ENCODE measurements around the gene IDI1. TPM values are rescaled to one million over a fixed set of nuclear protein-coding genes. Genes with fewer than 3 reads are reported as not detected.

Gene IDI1
- total RNA-seq, 1 experiment from 2014 or later: 47.2 TPM

- peak overlapping the region; percentile 88 for H3K27ac Mint-ChIP-seq
- H3K27me3 Mint-ChIP-seq (ENCODE audit: low read depth): no peaks in the 10 kb centered on the region
- CTCF ChIA-PET: interaction anchor here (1.1 kb wide), 1 partner anchor 27 kb away, joined by 3 read pairs; no protein-coding TSS in a partner anchor
Observed at GRCh38 chr10:1022413-1022812, 26.5 kb downstream of the IDI1 start.

GRCh38 chr10:1020958-1021357, 28.0 kb downstream of the IDI1 start:
- ATAC-seq (no peak; the same call in 1 of the 2 replicates), DNase-seq (ENCODE audit: low spot score) (no peak)
- ChIA-PET CTCF (no interaction called here), POLR2A (no interaction called here)
- Mint-ChIP-seq H3K9me3 (peaks cover 3% of the 10 kb centered on the region), H3K27ac (no peak overlapping the region), H3K27me3 (ENCODE audit: low read depth) (no peaks in the 10 kb centered on the region), H3K36me3 (peaks cover 37% of the 10 kb centered on the region), H3K4me1 (0 out of 2 replicates have a peak, but pooled peaks cover 5% of the 10 kb centered on the region), H3K4me3 (no peak overlapping the region)
- no peak for TF ChIP-seq CREM (CRISPR knock-in tag; IDR thresholded peaks at IDR 0.05)
- TF ChIP-seq, protein P1, sequence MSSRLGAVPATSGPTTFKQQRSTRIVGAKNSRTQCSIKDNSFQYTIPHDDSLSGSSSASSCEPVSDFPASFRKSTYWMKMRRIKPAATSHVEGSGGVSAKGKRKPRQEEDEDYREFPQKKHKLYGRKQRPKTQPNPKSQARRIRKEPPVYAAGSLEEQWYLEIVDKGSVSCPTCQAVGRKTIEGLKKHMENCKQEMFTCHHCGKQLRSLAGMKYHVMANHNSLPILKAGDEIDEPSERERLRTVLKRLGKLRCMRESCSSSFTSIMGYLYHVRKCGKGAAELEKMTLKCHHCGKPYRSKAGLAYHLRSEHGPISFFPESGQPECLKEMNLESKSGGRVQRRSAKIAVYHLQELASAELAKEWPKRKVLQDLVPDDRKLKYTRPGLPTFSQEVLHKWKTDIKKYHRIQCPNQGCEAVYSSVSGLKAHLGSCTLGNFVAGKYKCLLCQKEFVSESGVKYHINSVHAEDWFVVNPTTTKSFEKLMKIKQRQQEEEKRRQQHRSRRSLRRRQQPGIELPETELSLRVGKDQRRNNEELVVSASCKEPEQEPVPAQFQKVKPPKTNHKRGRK (CRISPR knock-in tag; IDR thresholded peaks at IDR 0.05; ENCODE audit: borderline replicate concordance): no peak
- TF ChIP-seq, protein P2, sequence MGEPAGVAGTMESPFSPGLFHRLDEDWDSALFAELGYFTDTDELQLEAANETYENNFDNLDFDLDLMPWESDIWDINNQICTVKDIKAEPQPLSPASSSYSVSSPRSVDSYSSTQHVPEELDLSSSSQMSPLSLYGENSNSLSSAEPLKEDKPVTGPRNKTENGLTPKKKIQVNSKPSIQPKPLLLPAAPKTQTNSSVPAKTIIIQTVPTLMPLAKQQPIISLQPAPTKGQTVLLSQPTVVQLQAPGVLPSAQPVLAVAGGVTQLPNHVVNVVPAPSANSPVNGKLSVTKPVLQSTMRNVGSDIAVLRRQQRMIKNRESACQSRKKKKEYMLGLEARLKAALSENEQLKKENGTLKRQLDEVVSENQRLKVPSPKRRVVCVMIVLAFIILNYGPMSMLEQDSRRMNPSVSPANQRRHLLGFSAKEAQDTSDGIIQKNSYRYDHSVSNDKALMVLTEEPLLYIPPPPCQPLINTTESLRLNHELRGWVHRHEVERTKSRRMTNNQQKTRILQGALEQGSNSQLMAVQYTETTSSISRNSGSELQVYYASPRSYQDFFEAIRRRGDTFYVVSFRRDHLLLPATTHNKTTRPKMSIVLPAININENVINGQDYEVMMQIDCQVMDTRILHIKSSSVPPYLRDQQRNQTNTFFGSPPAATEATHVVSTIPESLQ (CRISPR knock-in tag; IDR thresholded peaks at IDR 0.05): no peak
- TF ChIP-seq ATF1 (CRISPR knock-in tag; IDR thresholded peaks at IDR 0.05): no peak

More at GRCh38 chr10:1022413-1022812, 26.5 kb downstream of the IDI1 start:
- Mint-ChIP-seq H3K9me3 (peaks cover 3% of the 10 kb centered on the region), H3K36me3 (peaks cover 22% of the 10 kb centered on the region), H3K4me3 (no peak overlapping the region), H3K4me1 (0 out of 2 replicates have a peak, but pooled peaks cover 5% of the 10 kb centered on the region)
- ATAC-seq (peak; percentile 51), DNase-seq (ENCODE audit: low spot score) (no peak)
- TF ChIP-seq ESRRA (CRISPR knock-in tag; IDR thresholded peaks at IDR 0.05; ENCODE audit: borderline replicate concordance): no peak
- TF ChIP-seq JUN (CRISPR knock-in tag; IDR thresholded peaks at IDR 0.05): no peak
- TF ChIP-seq EMX1 (CRISPR knock-in tag; IDR thresholded peaks at IDR 0.05): no peak
- TF ChIP-seq, protein P3, sequence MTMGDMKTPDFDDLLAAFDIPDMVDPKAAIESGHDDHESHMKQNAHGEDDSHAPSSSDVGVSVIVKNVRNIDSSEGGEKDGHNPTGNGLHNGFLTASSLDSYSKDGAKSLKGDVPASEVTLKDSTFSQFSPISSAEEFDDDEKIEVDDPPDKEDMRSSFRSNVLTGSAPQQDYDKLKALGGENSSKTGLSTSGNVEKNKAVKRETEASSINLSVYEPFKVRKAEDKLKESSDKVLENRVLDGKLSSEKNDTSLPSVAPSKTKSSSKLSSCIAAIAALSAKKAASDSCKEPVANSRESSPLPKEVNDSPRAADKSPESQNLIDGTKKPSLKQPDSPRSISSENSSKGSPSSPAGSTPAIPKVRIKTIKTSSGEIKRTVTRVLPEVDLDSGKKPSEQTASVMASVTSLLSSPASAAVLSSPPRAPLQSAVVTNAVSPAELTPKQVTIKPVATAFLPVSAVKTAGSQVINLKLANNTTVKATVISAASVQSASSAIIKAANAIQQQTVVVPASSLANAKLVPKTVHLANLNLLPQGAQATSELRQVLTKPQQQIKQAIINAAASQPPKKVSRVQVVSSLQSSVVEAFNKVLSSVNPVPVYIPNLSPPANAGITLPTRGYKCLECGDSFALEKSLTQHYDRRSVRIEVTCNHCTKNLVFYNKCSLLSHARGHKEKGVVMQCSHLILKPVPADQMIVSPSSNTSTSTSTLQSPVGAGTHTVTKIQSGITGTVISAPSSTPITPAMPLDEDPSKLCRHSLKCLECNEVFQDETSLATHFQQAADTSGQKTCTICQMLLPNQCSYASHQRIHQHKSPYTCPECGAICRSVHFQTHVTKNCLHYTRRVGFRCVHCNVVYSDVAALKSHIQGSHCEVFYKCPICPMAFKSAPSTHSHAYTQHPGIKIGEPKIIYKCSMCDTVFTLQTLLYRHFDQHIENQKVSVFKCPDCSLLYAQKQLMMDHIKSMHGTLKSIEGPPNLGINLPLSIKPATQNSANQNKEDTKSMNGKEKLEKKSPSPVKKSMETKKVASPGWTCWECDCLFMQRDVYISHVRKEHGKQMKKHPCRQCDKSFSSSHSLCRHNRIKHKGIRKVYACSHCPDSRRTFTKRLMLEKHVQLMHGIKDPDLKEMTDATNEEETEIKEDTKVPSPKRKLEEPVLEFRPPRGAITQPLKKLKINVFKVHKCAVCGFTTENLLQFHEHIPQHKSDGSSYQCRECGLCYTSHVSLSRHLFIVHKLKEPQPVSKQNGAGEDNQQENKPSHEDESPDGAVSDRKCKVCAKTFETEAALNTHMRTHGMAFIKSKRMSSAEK (CRISPR knock-in tag; IDR thresholded peaks at IDR 0.05; ENCODE audit: borderline replicate concordance): no peak
- no peak for TF ChIP-seq NR2C2 (CRISPR knock-in tag; IDR thresholded peaks at IDR 0.05)
- TF ChIP-seq ATF3 (CRISPR knock-in tag; conservative IDR thresholded peaks at IDR 0.05): no peak
- no peak for TF ChIP-seq ELF4 (CRISPR knock-in tag; IDR thresholded peaks at IDR 0.05; ENCODE audit: low read depth)
- TF ChIP-seq ZNF219 (CRISPR knock-in tag; IDR thresholded peaks at IDR 0.05; ENCODE audit: borderline replicate concordance): no peak
- no peak for TF ChIP-seq HMGA2 (CRISPR knock-in tag; IDR thresholded peaks at IDR 0.05)
- no peak for TF ChIP-seq SMAD3 (CRISPR knock-in tag; IDR thresholded peaks at IDR 0.05; ENCODE audit: borderline replicate concordance)
- TF ChIP-seq ZNF138 (CRISPR knock-in tag; conservative IDR thresholded peaks at IDR 0.05): no peak
- TF ChIP-seq OVOL2 (CRISPR knock-in tag; IDR thresholded peaks at IDR 0.05; ENCODE audit: borderline replicate concordance): no peak
- TF ChIP-seq TEAD1 (CRISPR knock-in tag; IDR thresholded peaks at IDR 0.05): no peak
- no peak for TF ChIP-seq SMAD4 (CRISPR knock-in tag; IDR thresholded peaks at IDR 0.05)
- no peak for TF ChIP-seq ZNF317 (CRISPR knock-in tag; IDR thresholded peaks at IDR 0.05; ENCODE audit: borderline replicate concordance, low read depth)
- no peak for TF ChIP-seq PRRX2 (CRISPR knock-in tag; IDR thresholded peaks at IDR 0.05)
- TF ChIP-seq ZMAT4 (CRISPR knock-in tag; IDR thresholded peaks at IDR 0.05): no peak
- no peak for TF ChIP-seq ZNF396 (CRISPR knock-in tag; IDR thresholded peaks at IDR 0.05; ENCODE audit: borderline replicate concordance)
- POLR2A ChIA-PET: interaction anchor here (1.3 kb wide), 1 partner anchor 10 kb away, joined by 4 read pairs; no protein-coding TSS in a partner anchor
